ENCODE measurements around the gene SARNP.

- peak in 1 of 2 donors; percentile 40 for TF ChIP-seq POLR2A (IDR thresholded peaks at IDR 0.05)
- TF ChIP-seq CTCF (IDR thresholded peaks at IDR 0.05 in 4 of 5, conservative IDR thresholded peaks at IDR 0.05 in 1 of 5), result no peak
These were observed 97.4 kb downstream of the SARNP start, which contains the start of gene RDH5 for GRCh38 chr12:55720071-55720564.

All from gastrocnemius medialis (tissue), 4 donors.